Caco-2 (cell line): ENCODE measurements around the gene SLC38A10. TPM values are rescaled to one million over a fixed set of nuclear protein-coding genes. Genes with fewer than 3 reads are reported as not detected.

Source experiments
- BruUV-seq: library from RNA; stranded (reverse); fragments of 400-500 nt; replicated peaks from 2 replicates; lab custom pipeline; 2021; lab: Mats Ljungman, UMichigan
- CTCF ChIA-PET: fragments of 300-600 bp; sonication (Branson Sonifier 250); formaldehyde crosslinking; loops from one replicate; lab custom pipeline; 2022; ENCODE audit warnings: antibody characterized with exemption; lab: Charles Lee
- POLR2A ChIA-PET: fragments of 300-600 bp; sonication (Branson Sonifier 250); formaldehyde crosslinking; loops from one replicate; lab custom pipeline; 2022; ENCODE audit warnings: antibody characterized with exemption; lab: Charles Lee
- DNase-seq, 2 experiments: peaks; one replicate each; pipeline versions ENCODE4 v3.0.0 to v3.0.0-alpha.2; 2020 to 2022
- H3K27me3 ChIP-seq: replicated peaks from 2 replicates; pipeline ENCODE4 v1.6.0; 2011; ENCODE audit warnings: low read length; ENCODE audit not compliant: control insufficient read depth, insufficient read depth
- H3K36me3 ChIP-seq: 2 replicates; pipeline ENCODE4 v1.5.1; 2011; ENCODE audit warnings: low read length; ENCODE audit not compliant: control insufficient read depth, insufficient read depth
- H3K4me1 ChIP-seq: fragments of 250-450 bp; sonication (Bioruptor Pico); 2 replicates; pipeline ENCODE4 v1.5.1; 2020; ENCODE audit warnings: mild to moderate bottlenecking
- H3K4me3 ChIP-seq: 2 replicates; pipeline ENCODE4 v1.5.1; 2011; ENCODE audit warnings: low read depth, mild to moderate bottlenecking, control low read depth, low read length
- H3K9me3 ChIP-seq: fragments of 250-450 bp; sonication (Bioruptor Pico); 2 replicates; pipeline ENCODE4 v1.5.1; 2020; ENCODE audit warnings: mild to moderate bottlenecking, moderate library complexity
- H3K27ac Mint-ChIP-seq: one replicate; pipeline ENCODE4 v1.8.0; 2022; ENCODE audit warnings: mixed read lengths; ENCODE audit not compliant: unreplicated experiment
- H3K27me3 Mint-ChIP-seq: one replicate; pipeline ENCODE4 v1.8.0; 2022; ENCODE audit warnings: mixed read lengths; ENCODE audit not compliant: insufficient read depth, unreplicated experiment
- H3K36me3 Mint-ChIP-seq: one replicate; pipeline ENCODE4 v1.8.0; 2022; ENCODE audit warnings: mild to moderate bottlenecking, mixed read lengths; ENCODE audit not compliant: insufficient read depth, unreplicated experiment
- H3K4me1 Mint-ChIP-seq: one replicate; pipeline ENCODE4 v1.8.0; 2022; ENCODE audit warnings: low read depth, mixed read lengths; ENCODE audit not compliant: unreplicated experiment
- H3K4me3 Mint-ChIP-seq: one replicate; pipeline ENCODE4 v1.8.0; 2022; ENCODE audit warnings: mild to moderate bottlenecking, moderate library complexity, mixed read lengths; ENCODE audit not compliant: unreplicated experiment
- H3K9me3 Mint-ChIP-seq: one replicate; pipeline ENCODE4 v1.8.0; 2022; ENCODE audit warnings: mixed read lengths; ENCODE audit not compliant: unreplicated experiment
- CTCF ChIP-seq, 2 experiments: fragments of 200-600 bp in 1 of 2; IDR thresholded peaks; 1 replicate in 1 of 2; 2 replicates in 1 of 2; pipeline versions ENCODE4 v1.5.1 to v1.8.0; 2011 to 2022; ENCODE audit warnings: antibody characterized with exemption in 1 of 2, control low read depth in 1 of 2, inconsistent platforms in 1 of 2, low read depth in 1 of 2, low read length in 1 of 2, mild to moderate bottlenecking in 1 of 2, moderate library complexity in 1 of 2; ENCODE audit not compliant: insufficient read depth in 1 of 2, severe bottlenecking in 1 of 2, unreplicated experiment in 1 of 2
- intact Hi-C: fragments of 100-400 bp; cut with micrococcal nuclease; formaldehyde crosslinking; loops from one replicate; pipeline ENCODE4 v1.10.0; 2022; ENCODE audit not compliant: unreplicated experiment
- total RNA-seq: library from RNA; stranded (reverse); gene quantifications from 2 replicates; pipeline ENCODE4 v1.2.3, GENCODE V29; 2022

SLC38A10 gene
- total RNA-seq, 1 experiment from 2014 or later: 137 TPM

GRCh38 chr17:81279278-81280275, 15.5 kb downstream of the SLC38A10 start:
- intact Hi-C loops: no loop called here
- Histone ChIP-seq H3K27me3 (no peaks in the 10 kb centered on the region), H3K9me3 (no peaks in the 10 kb centered on the region), H3K4me3 (no peak overlapping the region), H3K36me3 (peaks cover 2% of the 10 kb centered on the region), H3K4me1 (no peaks in the 10 kb centered on the region)
- Mint-ChIP-seq H3K4me1 (no peaks in the 10 kb centered on the region), H3K27ac (no peak overlapping the region), H3K27me3 (no peaks in the 10 kb centered on the region), H3K36me3 (peaks cover 44% of the 10 kb centered on the region), H3K4me3 (no peak overlapping the region), H3K9me3 (no peaks in the 10 kb centered on the region)
- ChIA-PET POLR2A (no interaction called here), CTCF (interaction anchor here (1.2 kb wide), 1 partner anchor 205 kb away, joined by 6 read pairs; no protein-coding TSS in a partner anchor)
- DNase-seq: no peak
- no peak for TF ChIP-seq CTCF (IDR thresholded peaks at IDR 0.05; ENCODE audit: insufficient read depth in 1 of 2, low read depth in 1 of 2, low read length in 1 of 2, severe bottlenecking in 1 of 2, unreplicated experiment in 1 of 2)
- no TSS peak for BruUV-seq

- no peaks in the 10 kb centered on the region for H3K4me1 ChIP-seq
- DNase-seq: no peak
- CTCF ChIA-PET: interaction anchor here (1.1 kb wide), 1 partner anchor 39 kb away, joined by 3 read pairs; the partner anchor contains the start of gene NDUFAF8
Observed at GRCh38 chr17:81278831-81279230, 16.3 kb downstream of the SLC38A10 start.

More at GRCh38 chr17:81278831-81279230, 16.3 kb downstream of the SLC38A10 start:
- TF ChIP-seq CTCF (IDR thresholded peaks at IDR 0.05; ENCODE audit: insufficient read depth in 1 of 2, low read depth in 1 of 2, low read length in 1 of 2, severe bottlenecking in 1 of 2, unreplicated experiment in 1 of 2): no peak
- Histone ChIP-seq H3K27me3 (no peaks in the 10 kb centered on the region), H3K36me3 (peaks cover 2% of the 10 kb centered on the region), H3K9me3 (no peaks in the 10 kb centered on the region), H3K4me3 (no peak overlapping the region)
- no peak overlapping the region for H3K4me3 Mint-ChIP-seq
- intact Hi-C loops: no loop called here
- POLR2A ChIA-PET: no interaction called here
- H3K27ac Mint-ChIP-seq: no peak overlapping the region
- no peaks in the 10 kb centered on the region for H3K27me3 Mint-ChIP-seq
- no TSS peak for BruUV-seq
- no peaks in the 10 kb centered on the region for H3K9me3 Mint-ChIP-seq
- peaks cover 49% of the 10 kb centered on the region for H3K36me3 Mint-ChIP-seq
- H3K4me1 Mint-ChIP-seq: no peaks in the 10 kb centered on the region
